ENCODE results near the gene TSPAN31.

Gene TSPAN31

DNA sequence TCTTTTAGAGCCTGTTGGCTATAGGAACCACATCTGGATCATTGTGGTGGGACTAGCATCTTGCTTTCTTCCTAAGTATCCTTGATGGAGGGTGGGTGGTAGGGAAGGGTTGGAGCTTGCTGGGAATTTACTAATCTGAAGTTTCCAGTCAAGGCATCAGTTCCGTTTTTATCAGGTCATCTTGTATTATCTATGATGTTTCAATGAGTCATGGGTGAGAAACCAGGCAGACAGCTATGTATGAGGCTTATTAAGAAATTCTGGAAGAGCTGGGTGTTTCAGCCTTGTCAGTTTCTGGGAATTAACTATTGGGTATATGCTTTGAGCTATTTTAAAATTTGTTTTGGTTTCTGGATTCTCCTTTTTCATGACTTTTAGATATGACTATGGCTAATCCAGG is 49.1 kb downstream of the TSPAN31 start:
- no peak for DNase-seq (ENCODE audit: low spot score)

DNA sequence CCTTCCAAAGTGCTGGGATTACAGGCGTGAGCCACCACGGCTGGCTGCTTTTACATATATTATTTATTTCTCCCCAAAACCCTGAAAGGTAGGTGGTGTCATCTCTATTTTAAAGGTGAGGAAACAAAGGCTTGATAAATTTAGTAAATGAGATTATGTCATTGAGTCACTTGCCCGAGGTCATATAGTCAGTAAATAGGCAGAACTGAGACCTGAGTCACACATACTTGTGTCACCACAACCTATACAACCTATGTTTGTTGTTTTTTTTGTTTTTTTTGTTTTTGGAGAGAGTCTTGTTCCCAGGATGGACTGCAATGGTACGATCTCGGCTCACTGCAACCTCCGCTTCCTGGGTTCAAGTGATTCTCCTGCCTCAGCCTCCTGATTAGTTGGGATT is 50.5 kb downstream of the TSPAN31 start:
- no peak for DNase-seq (ENCODE audit: low spot score)

DNA sequence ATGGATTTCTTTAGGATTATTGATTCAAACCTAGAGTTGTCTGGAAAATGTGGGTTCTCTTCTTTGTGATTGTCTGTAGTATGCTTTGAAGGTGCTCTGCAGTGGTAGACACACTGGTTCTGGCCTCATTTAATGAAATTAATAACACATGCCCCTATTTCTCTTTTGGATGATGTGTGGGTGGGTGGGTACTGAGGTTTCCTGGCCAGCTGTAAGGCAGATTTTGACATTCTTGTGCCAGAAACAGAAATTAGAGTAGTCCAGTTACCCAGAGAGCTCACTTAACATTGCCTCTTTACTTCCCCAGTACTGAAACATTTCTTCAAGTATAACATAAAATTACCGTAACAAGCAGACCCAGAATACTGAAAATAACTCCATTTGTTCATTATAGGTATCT is 52.2 kb downstream of the TSPAN31 start:
- no peak for DNase-seq (ENCODE audit: low spot score)

DNA sequence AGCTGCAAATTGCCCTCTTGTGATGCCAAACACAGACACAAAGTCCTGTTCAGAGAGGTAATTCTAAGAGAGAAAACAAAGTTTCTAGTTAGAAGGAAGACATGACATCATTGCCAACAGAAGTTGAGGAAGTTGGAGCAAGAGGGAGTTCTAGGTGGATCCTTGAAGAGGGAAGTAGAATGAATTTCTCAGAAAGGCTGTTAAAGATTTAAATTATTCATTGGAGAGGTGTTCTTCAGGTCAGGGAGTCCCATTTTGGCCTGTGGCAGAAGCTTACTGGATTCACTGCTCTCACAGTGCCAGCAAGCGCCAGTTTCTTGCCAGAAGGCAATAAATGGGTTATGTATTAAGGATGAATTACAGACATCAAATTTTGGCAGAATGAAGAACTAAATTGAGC is 53.1 kb downstream of the TSPAN31 start:
- no peak for DNase-seq (ENCODE audit: low spot score)
